Thyroid gland (tissue), 4 donors: Measurements from ENCODE around the gene PPP4R4.

Experiments used
- POLR2A ChIP-seq, 2 donors: fragments of 450-650 bp; IDR thresholded peaks; one replicate each; pipeline ENCODE4 v1.6.1; 2017; ENCODE audit warnings: antibody characterized with exemption in 2 of 2, mild to moderate bottlenecking in 2 of 2, moderate library complexity in 1 of 2
- TF ChIP-seq, protein P1 (sequence below), 6 experiments: fragments of 200-600 bp in 3 of 6; fragments of 450-650 bp in 3 of 6; sonication (generic) in 3 of 6; IDR thresholded peaks; one replicate each; pipeline ENCODE4 v1.5.1; 2016 to 2019; ENCODE audit warnings: antibody characterized with exemption in 6 of 6, mild to moderate bottlenecking in 2 of 6, inconsistent platforms in 1 of 6, moderate library complexity in 1 of 6

GRCh38 chr14:94181835-94182234, 7.7 kb downstream of the PPP4R4 start:
- TF ChIP-seq, protein P1, sequence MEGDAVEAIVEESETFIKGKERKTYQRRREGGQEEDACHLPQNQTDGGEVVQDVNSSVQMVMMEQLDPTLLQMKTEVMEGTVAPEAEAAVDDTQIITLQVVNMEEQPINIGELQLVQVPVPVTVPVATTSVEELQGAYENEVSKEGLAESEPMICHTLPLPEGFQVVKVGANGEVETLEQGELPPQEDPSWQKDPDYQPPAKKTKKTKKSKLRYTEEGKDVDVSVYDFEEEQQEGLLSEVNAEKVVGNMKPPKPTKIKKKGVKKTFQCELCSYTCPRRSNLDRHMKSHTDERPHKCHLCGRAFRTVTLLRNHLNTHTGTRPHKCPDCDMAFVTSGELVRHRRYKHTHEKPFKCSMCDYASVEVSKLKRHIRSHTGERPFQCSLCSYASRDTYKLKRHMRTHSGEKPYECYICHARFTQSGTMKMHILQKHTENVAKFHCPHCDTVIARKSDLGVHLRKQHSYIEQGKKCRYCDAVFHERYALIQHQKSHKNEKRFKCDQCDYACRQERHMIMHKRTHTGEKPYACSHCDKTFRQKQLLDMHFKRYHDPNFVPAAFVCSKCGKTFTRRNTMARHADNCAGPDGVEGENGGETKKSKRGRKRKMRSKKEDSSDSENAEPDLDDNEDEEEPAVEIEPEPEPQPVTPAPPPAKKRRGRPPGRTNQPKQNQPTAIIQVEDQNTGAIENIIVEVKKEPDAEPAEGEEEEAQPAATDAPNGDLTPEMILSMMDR (IDR thresholded peaks at IDR 0.05), result no peak
- no peak for TF ChIP-seq POLR2A (IDR thresholded peaks at IDR 0.05)
